ENCODE results near the gene EHD2. TPM values are rescaled to one million over a fixed set of nuclear protein-coding genes. Genes with fewer than 3 reads are reported as not detected.

The EHD2 gene
- total RNA-seq, 1 experiment from 2014 or later = 13.3 TPM

DNA sequence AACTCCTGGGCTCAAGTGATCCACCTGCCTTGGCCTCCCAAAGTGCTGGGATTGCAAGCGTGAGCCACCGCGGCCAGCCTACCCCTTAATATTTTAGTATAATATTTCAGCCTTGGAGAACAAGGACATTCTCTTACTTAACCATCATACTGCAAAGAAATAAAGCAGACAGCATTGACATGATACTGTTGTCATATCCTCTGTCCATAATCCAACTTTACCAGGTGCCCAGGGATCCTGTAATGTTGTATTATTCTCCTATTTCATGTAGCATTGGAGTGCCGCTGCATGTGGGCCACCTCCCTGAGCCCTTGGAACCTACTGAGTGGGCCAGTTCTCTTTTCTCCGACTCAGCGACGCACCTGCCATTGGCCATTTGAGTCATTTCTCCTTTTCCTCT lies 21.4 kb upstream of the EHD2 start:
- H3K4me3 Mint-ChIP-seq (ENCODE audit: unreplicated experiment) = no peak overlapping the region
- Histone ChIP-seq H3K27me3 (replicated peaks; ENCODE audit: control insufficient read depth, insufficient read depth, low read length) (no peaks in the 10 kb centered on the region), H3K9me3 (no peaks in the 10 kb centered on the region), H3K4me3 (ENCODE audit: low read depth, low read length) (no peak overlapping the region), H3K4me1 (no peaks in the 10 kb centered on the region), H3K36me3 (ENCODE audit: control insufficient read depth, insufficient read depth, low read length) (peaks cover 3% of the 10 kb centered on the region)
- DNase-seq = no peak
- H3K27ac Mint-ChIP-seq (ENCODE audit: unreplicated experiment) = no peak overlapping the region
- no TSS peak for BruUV-seq (replicated peaks)
- no peaks in the 10 kb centered on the region for H3K27me3 Mint-ChIP-seq (ENCODE audit: insufficient read depth, unreplicated experiment)
- H3K36me3 Mint-ChIP-seq (ENCODE audit: insufficient read depth, unreplicated experiment) = peaks cover 58% of the 10 kb centered on the region
- POLR2A ChIA-PET = no interaction called here
- intact Hi-C loops (cut with micrococcal nuclease; ENCODE audit: unreplicated experiment) = no loop called here
- TF ChIP-seq, protein P1, sequence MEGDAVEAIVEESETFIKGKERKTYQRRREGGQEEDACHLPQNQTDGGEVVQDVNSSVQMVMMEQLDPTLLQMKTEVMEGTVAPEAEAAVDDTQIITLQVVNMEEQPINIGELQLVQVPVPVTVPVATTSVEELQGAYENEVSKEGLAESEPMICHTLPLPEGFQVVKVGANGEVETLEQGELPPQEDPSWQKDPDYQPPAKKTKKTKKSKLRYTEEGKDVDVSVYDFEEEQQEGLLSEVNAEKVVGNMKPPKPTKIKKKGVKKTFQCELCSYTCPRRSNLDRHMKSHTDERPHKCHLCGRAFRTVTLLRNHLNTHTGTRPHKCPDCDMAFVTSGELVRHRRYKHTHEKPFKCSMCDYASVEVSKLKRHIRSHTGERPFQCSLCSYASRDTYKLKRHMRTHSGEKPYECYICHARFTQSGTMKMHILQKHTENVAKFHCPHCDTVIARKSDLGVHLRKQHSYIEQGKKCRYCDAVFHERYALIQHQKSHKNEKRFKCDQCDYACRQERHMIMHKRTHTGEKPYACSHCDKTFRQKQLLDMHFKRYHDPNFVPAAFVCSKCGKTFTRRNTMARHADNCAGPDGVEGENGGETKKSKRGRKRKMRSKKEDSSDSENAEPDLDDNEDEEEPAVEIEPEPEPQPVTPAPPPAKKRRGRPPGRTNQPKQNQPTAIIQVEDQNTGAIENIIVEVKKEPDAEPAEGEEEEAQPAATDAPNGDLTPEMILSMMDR (IDR thresholded peaks at IDR 0.05; ENCODE audit: insufficient read depth in 1 of 2, low read depth in 1 of 2, low read length in 1 of 2, severe bottlenecking in 1 of 2, unreplicated experiment in 1 of 2) = no peak
- no peaks in the 10 kb centered on the region for H3K9me3 Mint-ChIP-seq (ENCODE audit: unreplicated experiment)
- CTCF ChIA-PET = no interaction called here
- H3K4me1 Mint-ChIP-seq (ENCODE audit: low read depth, unreplicated experiment) = peaks cover 6% of the 10 kb centered on the region

DNA sequence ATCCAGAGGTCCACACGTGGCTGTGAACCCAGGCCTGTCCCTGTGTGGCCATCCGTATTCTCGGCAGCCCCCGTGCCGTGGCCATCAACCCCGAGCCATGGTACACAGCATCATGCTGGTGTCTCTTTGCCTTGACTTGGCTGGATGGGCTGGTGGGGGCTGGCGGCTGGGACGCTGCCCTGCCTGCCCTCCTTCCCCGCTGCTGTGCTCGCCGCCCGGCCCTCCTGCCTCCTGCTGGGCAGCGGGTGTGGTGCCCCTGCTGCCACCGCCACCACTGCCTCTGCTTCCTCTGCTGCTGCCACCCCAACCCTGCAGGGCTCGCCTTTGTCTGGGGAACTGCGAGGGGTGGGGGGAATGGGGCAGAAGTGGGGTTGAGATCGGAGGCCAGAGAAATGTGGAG lies 19.7 kb upstream of the EHD2 start:
- H3K27ac Mint-ChIP-seq (ENCODE audit: unreplicated experiment) = no peak overlapping the region
- no peaks in the 10 kb centered on the region for H3K27me3 Mint-ChIP-seq (ENCODE audit: insufficient read depth, unreplicated experiment)
- H3K4me3 Mint-ChIP-seq (ENCODE audit: unreplicated experiment) = no peak overlapping the region
- Histone ChIP-seq H3K36me3 (ENCODE audit: control insufficient read depth, insufficient read depth, low read length) (peaks cover 3% of the 10 kb centered on the region), H3K4me1 (peaks cover 6% of the 10 kb centered on the region), H3K9me3 (no peaks in the 10 kb centered on the region), H3K27me3 (replicated peaks; ENCODE audit: control insufficient read depth, insufficient read depth, low read length) (no peaks in the 10 kb centered on the region), H3K4me3 (ENCODE audit: low read depth, low read length) (no peak overlapping the region)
- BruUV-seq (replicated peaks) = no TSS peak
- DNase-seq = no peak
- TF ChIP-seq, protein P1 (IDR thresholded peaks at IDR 0.05; ENCODE audit: insufficient read depth in 1 of 2, low read depth in 1 of 2, low read length in 1 of 2, severe bottlenecking in 1 of 2, unreplicated experiment in 1 of 2) = no peak
- peaks cover 51% of the 10 kb centered on the region for H3K36me3 Mint-ChIP-seq (ENCODE audit: insufficient read depth, unreplicated experiment)
- ChIA-PET POLR2A (no interaction called here), CTCF (no interaction called here)
- no peaks in the 10 kb centered on the region for H3K9me3 Mint-ChIP-seq (ENCODE audit: unreplicated experiment)
- no peaks in the 10 kb centered on the region for H3K4me1 Mint-ChIP-seq (ENCODE audit: low read depth, unreplicated experiment)
- intact Hi-C loops (cut with micrococcal nuclease; ENCODE audit: unreplicated experiment) = no loop called here

DNA sequence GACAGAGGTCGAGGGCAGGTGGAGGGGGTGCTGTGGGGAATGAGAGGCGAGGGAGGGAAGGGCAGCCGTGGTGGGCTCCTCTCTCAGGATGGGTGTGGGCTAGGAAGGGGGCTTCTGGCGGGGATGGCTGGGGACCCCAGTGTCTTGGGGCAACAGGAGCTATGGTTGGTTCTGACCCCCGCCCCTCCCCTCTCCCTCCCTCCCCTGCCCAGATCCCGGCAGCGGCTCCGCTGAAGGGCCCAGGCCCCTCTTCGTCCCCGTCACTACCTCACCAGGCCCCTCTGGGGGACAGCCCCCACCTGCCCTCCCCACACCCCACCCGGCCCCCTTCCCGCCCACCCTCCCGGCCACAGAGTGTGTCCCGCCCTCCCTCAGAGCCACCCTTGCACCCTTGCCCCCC lies 19.3 kb upstream of the EHD2 start:
- H3K36me3 ChIP-seq (ENCODE audit: control insufficient read depth, insufficient read depth, low read length) = peaks cover 3% of the 10 kb centered on the region
- H3K27me3 ChIP-seq (replicated peaks; ENCODE audit: control insufficient read depth, insufficient read depth, low read length) = no peaks in the 10 kb centered on the region
- H3K9me3 Mint-ChIP-seq (ENCODE audit: unreplicated experiment) = no peaks in the 10 kb centered on the region
- H3K9me3 ChIP-seq = no peaks in the 10 kb centered on the region
- no peak overlapping the region for H3K4me3 ChIP-seq (ENCODE audit: low read depth, low read length)
- ChIA-PET POLR2A (no interaction called here), CTCF (no interaction called here)
- H3K4me3 Mint-ChIP-seq (ENCODE audit: unreplicated experiment) = no peak overlapping the region
- no TSS peak for BruUV-seq (replicated peaks)
- H3K4me1 Mint-ChIP-seq (ENCODE audit: low read depth, unreplicated experiment) = no peaks in the 10 kb centered on the region
- no peaks in the 10 kb centered on the region for H3K27me3 Mint-ChIP-seq (ENCODE audit: insufficient read depth, unreplicated experiment)
- intact Hi-C loops (cut with micrococcal nuclease; ENCODE audit: unreplicated experiment) = no loop called here
- no peak overlapping the region for H3K27ac Mint-ChIP-seq (ENCODE audit: unreplicated experiment)
- no peak for DNase-seq
- peaks cover 6% of the 10 kb centered on the region for H3K4me1 ChIP-seq
- TF ChIP-seq, protein P1 (IDR thresholded peaks at IDR 0.05; ENCODE audit: insufficient read depth in 1 of 2, low read depth in 1 of 2, low read length in 1 of 2, severe bottlenecking in 1 of 2, unreplicated experiment in 1 of 2) = no peak
- peaks cover 55% of the 10 kb centered on the region for H3K36me3 Mint-ChIP-seq (ENCODE audit: insufficient read depth, unreplicated experiment)
